ENCODE results near the gene ZMIZ1.

ZMIZ1 gene

GRCh38 chr10:79248341-79249185 is 179.8 kb downstream of the ZMIZ1 start:
- DNase-seq = peak; percentile 69
- ATAC-seq = no peak

DNA sequence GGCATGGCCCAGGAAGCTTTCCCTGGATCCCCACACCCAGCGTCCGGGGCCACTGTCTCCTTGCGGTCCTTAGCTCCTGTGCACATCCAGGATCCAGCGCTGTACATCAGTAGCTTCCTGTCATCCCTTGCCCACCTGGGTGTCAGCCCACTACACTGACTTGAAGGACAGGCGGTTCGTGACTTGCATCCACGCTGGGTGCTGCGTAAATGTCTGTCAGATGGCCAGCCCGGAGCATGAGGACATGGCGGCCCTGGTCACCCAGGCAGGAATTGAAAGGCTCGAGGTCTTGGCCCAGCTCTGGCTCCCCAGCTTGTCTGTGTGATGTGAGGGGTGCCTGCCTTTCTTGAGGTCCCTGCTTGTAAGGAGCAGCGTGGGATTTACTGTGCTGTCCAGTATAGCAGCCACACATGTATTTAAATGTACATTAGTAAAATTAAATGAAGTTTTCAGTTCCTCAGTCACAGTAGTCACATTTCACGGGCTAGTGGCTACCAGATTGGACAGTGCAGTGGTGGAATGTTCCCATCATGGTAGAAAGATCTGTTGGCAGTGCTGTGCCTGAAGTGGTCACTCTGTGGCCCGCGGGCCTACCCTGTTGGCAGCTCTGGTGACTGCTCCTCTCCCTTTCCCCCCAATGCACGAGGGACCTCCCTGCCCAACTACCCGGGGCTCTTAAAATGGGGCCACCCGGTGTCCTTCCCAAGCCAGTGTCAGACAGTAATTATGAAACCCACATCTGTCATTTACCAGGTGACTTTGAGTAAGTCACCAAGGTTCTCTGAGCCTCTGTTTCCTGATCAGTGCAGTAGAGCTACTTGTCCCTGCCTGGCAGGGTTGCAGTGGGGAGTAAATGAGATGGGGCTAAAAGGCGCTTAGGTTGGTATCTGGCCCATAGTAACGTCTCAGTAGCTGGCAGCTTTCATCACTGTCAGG is 180.7 kb downstream of the ZMIZ1 start:
- ATAC-seq = peak; percentile 60
- peak; percentile 35 for DNase-seq

DNA sequence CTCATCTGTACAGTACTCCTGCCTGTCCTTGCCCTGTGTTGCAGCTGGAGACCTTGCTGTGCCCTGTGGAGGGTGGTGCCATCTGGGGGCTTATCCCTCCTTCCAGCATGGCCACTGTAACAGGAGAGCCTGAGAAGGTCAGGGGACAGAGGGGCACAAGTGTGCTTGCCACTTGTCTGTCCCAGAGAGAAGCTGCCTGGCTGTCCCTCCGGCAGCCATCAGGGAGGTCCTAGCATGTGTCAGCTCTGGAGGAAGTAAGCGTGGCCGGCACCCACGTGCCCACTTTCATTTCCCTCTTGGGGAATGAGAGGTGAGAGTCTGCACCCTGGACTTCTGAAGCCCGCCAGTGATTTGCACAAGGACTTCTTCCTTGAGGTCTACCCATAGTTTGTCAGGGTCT is 181.5 kb downstream of the ZMIZ1 start:
- ATAC-seq = no peak
- DNase-seq = peak; percentile 34

DNA sequence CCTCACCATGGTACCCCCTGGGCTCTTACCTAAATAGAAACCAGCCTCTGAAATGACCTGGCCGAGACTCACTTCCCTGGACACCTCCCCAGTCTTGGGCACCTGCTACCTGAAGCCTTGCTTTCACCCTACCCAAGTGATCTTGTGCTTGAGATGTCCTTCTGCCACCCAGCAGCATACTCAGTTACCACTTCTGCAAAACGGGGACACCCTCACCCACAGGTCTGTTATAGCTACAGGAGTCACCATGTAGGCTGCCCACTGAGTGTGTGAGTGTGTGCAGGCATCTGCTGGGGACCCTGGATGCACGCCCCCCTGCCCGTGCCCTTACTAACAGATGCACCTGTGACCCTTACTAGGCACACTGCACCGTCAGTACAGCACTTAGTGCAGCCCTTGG is 183.7 kb downstream of the ZMIZ1 start:
- ATAC-seq (no peak), DNase-seq (no peak)

- ATAC-seq (no peak), DNase-seq (no peak)
Measured at GRCh38 chr10:79252971-79253370, 184.2 kb downstream of the ZMIZ1 start.

- DNase-seq (no peak), ATAC-seq (no peak)
Measured at GRCh38 chr10:79253704-79254103, 184.9 kb downstream of the ZMIZ1 start.

- no peak for DNase-seq
- no peak for ATAC-seq
Measured at GRCh38 chr10:79254333-79255006, 185.7 kb downstream of the ZMIZ1 start.

GRCh38 chr10:79255007-79255507 is 186.3 kb downstream of the ZMIZ1 start:
- ATAC-seq (peak; percentile 15), DNase-seq (no peak)

- no peak for DNase-seq
- no peak for ATAC-seq
Measured at GRCh38 chr10:79256264-79256806, 187.6 kb downstream of the ZMIZ1 start.

- DNase-seq = no peak
- ATAC-seq = no peak
Measured at GRCh38 chr10:79258894-79259293, 190.1 kb downstream of the ZMIZ1 start.

GRCh38 chr10:79259834-79260233 is 191.1 kb downstream of the ZMIZ1 start:
- ATAC-seq = no peak
- no peak for DNase-seq

DNA sequence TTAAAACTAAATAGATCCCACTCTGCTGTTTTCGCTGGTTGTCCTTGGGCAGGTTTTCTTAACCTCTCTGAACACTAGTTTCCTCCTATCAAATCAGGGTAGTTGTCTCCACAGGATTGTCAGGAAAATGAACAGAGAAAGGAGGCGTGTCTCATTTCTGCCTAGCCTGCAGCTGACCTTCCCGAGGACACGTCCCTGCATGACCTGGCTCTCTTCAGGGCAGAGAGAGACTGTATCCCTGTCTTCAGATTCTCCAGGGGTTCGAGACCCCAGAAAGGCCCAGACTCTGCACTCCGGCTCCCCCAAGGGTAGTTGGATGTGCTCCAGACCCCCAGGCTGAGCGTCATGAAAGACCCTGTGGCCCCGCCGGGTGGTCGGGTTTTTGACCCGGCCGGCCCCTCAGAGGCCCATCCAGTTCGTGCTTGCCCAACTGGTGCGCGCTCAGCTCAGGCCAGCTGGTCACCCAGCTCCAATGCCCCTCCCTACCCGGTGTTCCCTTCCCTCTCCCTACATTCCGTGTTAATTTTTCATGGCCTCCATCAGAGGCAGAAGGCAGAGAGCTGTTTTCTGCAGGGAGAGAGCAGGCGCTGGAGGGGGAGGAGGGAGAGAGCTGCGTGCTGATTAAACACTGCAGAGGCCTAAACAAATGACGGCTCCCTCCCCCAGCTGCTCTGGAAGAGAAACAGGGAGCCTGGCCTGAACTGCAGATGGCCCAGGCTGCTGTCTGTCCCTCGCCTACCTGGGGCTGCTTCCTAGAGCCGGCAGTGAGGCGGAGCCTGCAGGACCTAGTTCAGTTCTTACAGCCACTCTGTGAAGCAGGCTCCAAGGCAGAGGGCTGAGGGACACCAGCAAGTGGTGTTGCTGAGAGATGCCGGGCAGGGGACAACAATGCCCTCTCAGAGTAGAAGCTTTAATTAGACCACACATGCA is 192.3 kb downstream of the ZMIZ1 start:
- DNase-seq (no peak), ATAC-seq (no peak)

GRCh38 chr10:79262131-79262530 is 193.4 kb downstream of the ZMIZ1 start:
- no peak for DNase-seq
- ATAC-seq = no peak

GRCh38 chr10:79262959-79263746 is 194.4 kb downstream of the ZMIZ1 start:
- ATAC-seq (no peak), DNase-seq (no peak)

- DNase-seq (no peak), ATAC-seq (no peak)
Measured at GRCh38 chr10:79263939-79264338, 195.2 kb downstream of the ZMIZ1 start.

- DNase-seq = no peak
Measured at GRCh38 chr10:79264942-79265341, 196.2 kb downstream of the ZMIZ1 start.

GRCh38 chr10:79266084-79266483 is 197.3 kb downstream of the ZMIZ1 start:
- peak; percentile 19 for ATAC-seq
- peak; percentile 51 for DNase-seq

More at GRCh38 chr10:79264942-79265341, 196.2 kb downstream of the ZMIZ1 start:
- ATAC-seq = no peak

DNA sequence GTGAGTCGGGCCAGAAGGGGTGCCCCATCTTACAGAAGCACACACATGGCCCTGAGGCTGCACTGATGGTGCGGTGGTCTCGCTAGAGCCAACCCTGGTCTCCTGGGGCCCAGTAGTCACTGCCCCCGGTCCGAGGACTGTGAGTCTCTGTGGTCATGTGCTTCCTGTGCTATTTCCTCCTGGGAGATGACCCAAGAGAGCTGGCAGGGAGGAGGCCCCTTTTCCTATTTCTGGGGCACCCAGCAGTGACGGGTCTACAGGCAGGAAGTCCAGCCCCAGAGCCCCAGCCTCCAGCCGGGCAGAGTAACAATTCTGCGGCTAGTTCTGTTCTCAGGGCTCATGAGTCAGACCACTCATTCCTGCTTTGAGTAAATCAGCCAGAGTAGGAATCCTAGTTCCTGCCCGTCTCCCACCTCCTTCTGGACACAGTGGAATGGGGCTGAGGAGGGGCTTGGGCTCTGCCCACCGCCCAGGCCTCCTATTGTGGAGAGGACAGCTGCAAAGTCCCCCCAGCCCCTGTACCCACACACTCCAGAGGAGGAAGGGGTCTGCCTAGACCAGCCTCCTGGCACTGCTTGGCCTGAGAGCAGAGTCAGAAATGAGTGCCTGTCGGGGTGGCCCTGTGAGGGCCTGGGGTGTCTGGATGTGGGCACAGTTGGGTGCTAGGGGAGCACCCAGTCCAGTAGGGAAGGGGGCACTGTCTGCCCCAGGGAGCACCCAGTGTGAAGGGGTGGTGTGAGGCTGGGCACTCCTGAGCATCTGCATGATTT is 198.0 kb downstream of the ZMIZ1 start:
- ATAC-seq = peak; percentile 58
- peak; percentile 43 for DNase-seq

GRCh38 chr10:79267499-79267898 is 198.7 kb downstream of the ZMIZ1 start:
- ATAC-seq = no peak
- DNase-seq = no peak
